Upper lobe of left lung (tissue), 4 donors: ENCODE results near the gene TMEM14A.

ENCODE experiments used
- EP300 ChIP-seq, 4 donors: sonication (generic); formaldehyde crosslinking; IDR thresholded peaks; one replicate each; pipeline ENCODE4 v1.5.1; 2017; ENCODE audit warnings: antibody characterized with exemption in 4 of 4, control low read depth in 2 of 4
- POLR2A ChIP-seq, 4 donors: fragments of 450-650 bp; IDR thresholded peaks; one replicate each; pipeline ENCODE4 v1.5.1; 2016 to 2017; ENCODE audit warnings: antibody characterized with exemption in 4 of 4, mild to moderate bottlenecking in 2 of 4

DNA sequence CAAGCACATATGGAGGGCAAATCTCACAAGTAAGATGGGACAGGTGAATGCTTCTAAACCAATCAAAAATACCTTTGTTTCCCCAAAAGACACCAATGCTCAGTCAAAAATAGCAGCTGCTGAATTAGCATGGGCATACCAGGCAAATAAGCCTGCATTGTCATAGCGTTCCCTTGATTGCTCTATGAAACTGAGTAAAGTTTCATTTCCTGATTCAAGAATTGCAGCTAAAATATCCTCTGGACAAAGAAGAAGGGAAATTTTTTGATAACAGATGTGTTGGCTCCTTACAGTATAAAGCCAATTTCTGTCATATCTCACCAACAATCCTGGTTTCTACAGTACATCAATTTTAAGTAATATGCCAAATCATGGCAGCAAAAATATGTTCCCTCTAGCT lies 3.3 kb upstream of the TMEM14A start:
- no peak for TF ChIP-seq POLR2A (IDR thresholded peaks at IDR 0.05)
- TF ChIP-seq EP300 (IDR thresholded peaks at IDR 0.05) = no peak
